Activated CD8-positive, alpha-beta memory T cell treated with anti-CD3 and anti-CD28 coated beads for 48 hours (primary cell): Measurements from ENCODE around the gene TEDC1.

Experiments used
- DNase-seq, 3 experiments: peaks; one replicate each; pipeline ENCODE4 v3.0.0-alpha.2; 2020; ENCODE audit warnings: low read depth in 2 of 3, low spot score in 2 of 3

Gene TEDC1

GRCh38 chr14:105490572-105491365, at the start of gene TEDC1:
Gene TEDC1, plus strand, starts transcription at chr14:105491246. Its CDS starts 130 bp downstream, at chr14:105491376.
- DNase-seq: peak; percentile 95 to 98 (median 96)

GRCh38 chr14:105442125-105442524, 48.9 kb upstream of the TEDC1 start:
- DNase-seq: no peak

- no peak for DNase-seq
Observed at GRCh38 chr14:105442834-105443233, 48.2 kb upstream of the TEDC1 start.

GRCh38 chr14:105444859-105445258, 46.2 kb upstream of the TEDC1 start:
- DNase-seq: no peak

GRCh38 chr14:105445290-105445689, 45.8 kb upstream of the TEDC1 start:
- no peak for DNase-seq

GRCh38 chr14:105445901-105446845, 44.9 kb upstream of the TEDC1 start:
- no peak for DNase-seq

GRCh38 chr14:105446971-105447370, 44.1 kb upstream of the TEDC1 start:
- DNase-seq: no peak

- no peak for DNase-seq
Observed at GRCh38 chr14:105447651-105448640, 43.1 kb upstream of the TEDC1 start.

GRCh38 chr14:105448706-105449111, 42.3 kb upstream of the TEDC1 start:
- peak; percentile 18 to 40 (median 24) for DNase-seq

GRCh38 chr14:105449276-105450122, 41.5 kb upstream of the TEDC1 start:
- DNase-seq: no peak

- DNase-seq: no peak
Observed at GRCh38 chr14:105450123-105450505, 40.9 kb upstream of the TEDC1 start.

- DNase-seq: no peak
Observed at GRCh38 chr14:105450864-105451720, 40.0 kb upstream of the TEDC1 start.

GRCh38 chr14:105452963-105453362, 38.1 kb upstream of the TEDC1 start:
- no peak for DNase-seq

GRCh38 chr14:105453847-105454246, 37.2 kb upstream of the TEDC1 start:
- DNase-seq: no peak

GRCh38 chr14:105455086-105455640, 35.9 kb upstream of the TEDC1 start:
- DNase-seq: no peak

GRCh38 chr14:105455766-105456660, 35.0 kb upstream of the TEDC1 start:
- no peak for DNase-seq

GRCh38 chr14:105456736-105457617, 34.1 kb upstream of the TEDC1 start:
- DNase-seq: no peak
